Hindlimb muscle (tissue), 1 donor: ENCODE measurements around the gene RHOT1. TPM values are rescaled to one million over a fixed set of nuclear protein-coding genes. Genes with fewer than 3 reads are reported as not detected.
"Not testable (repeated sequence)": the region's sequence is repeated elsewhere in the genome, so short reads cannot be mapped to it uniquely, and the experiment has no call there.

Source experiments
- DNase-seq: peaks from one replicate; pipeline ENCODE4 v3.0.0-alpha.2; 2013
- polyA plus RNA-seq: library from polyadenylated mRNA; unstranded; fragments of 120-200 nt; gene quantifications from one replicate; pipeline ENCODE4 v1.2.1, GENCODE V29; 2013; ENCODE audit not compliant: insufficient read length

Gene RHOT1
- polyA plus RNA-seq, 1 donor, result 38.6 TPM

DNA sequence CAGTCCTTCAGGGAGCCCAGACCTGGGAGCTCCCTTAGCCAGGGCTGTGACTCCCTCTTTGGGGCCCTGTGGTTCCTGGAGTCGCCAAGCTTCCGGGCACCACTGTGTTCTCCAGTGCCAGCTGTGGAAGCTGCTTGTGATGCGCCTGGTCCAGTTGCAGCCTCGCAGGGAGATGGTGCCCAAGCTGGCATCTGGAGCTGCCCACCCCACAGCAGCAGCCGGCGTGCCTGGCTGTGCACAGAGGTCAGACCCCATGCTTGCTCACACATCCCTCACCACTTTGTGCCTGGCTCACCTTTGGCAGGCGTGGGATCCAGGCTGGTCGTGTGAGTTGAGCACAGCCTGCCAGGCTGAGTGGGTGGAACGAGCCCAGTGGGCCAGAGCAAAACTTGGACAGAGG lies 18.2 kb downstream of the RHOT1 start:
- no peak for DNase-seq

DNA sequence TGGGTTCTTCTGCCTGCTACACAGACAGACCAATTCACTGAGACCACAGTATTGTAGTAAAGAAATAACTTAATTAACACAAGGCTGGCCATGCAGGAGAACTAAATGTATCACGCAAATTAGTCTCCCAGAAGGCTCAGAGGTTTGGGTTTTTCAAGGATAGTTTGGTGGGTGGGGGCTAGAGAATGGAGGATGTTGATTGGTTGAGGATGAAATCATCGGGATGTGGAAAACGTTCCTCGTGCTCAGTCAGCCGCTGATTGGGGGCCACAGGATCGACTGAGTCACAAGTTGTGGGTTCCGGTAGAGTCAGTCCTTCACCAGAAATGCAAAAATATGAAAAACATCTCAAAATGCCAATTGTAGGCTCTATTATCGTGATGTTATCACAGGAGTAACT lies 18.7 kb downstream of the RHOT1 start:
- no peak for DNase-seq

DNA sequence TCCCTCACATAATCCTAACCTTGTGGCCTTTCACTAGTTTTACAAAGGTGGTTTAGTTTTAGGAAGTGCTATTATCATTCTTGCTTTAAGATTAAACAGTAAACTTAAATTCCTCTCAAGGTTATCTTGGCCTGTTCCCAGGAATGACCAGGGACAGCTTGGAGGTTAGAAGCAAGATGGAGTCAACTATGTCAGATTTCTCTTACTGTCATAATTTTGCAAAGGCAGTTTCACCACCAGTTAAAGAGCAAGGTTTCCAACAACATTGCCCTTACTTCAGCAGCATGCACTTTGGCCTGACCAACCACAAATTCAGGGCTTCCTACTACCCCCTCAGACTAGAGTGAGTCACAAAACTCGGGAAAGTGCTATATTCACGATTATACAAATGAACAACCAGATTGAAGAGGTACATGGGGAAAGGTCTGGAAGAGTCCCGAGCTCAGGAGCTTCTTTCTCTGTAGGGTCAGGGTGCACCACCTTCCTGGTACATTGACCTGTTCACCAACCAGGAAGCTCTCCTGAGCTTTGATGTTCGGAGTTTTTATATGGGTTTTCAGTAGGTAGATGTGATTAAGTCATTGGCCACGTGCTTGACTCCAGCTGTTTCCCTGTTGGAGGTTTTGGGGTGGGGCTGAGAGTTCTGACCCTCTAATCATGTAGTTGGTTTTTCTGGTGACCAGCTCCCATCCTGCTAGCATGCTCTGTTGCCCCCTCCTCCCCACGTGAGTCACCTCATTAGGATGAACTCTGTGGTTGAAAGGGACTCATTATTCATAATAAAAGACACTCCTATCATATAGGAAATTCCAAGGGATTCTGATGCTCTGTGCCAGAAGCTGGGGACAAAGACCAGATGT lies 19.4 kb downstream of the RHOT1 start:
- no peak for DNase-seq

DNA sequence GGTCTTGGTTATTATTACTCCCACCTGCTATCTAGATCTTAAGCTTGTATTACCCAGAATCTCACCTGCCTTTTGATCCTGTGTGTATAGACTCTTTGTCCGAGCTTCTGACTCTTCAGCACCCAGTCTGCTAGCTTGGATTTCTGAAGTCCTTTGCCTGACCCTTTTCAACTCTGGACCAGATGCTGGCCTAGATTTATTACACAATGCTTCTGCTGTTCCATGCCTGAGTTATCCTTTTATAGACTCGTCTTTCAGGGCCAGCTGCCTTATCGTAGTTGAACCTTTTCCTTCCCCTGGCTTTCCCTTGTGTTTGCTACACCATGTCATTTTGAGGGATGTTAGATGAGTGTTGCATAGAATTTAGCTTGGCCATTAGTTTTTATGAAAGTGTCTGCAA lies 32.6 kb downstream of the RHOT1 start:
- DNase-seq, result no peak

- DNase-seq, result not testable (repeated sequence)
Measured at GRCh38 chr17:32178679-32179078, 36.4 kb downstream of the RHOT1 start.

DNA sequence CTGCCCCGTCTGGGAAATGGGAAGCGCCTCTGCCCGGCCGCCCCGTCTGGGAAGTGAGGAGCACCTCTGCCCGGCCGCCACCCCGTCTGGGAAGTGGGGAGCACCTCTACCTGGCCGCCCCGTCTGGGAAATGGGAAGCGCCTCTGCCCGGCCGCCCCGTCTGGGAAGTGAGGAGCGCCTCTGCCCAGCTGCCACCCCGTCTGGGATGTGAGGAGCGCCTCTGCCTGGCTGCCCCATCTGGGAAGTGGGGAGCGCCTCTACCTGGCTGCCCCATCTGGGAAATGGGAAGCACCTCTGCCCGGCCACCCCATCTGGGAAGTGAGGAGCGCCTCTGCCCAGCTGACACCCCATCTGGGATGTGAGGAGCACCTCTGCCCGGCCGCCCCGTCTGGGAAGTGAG lies 36.8 kb downstream of the RHOT1 start:
- DNase-seq, result not testable (repeated sequence)

DNA sequence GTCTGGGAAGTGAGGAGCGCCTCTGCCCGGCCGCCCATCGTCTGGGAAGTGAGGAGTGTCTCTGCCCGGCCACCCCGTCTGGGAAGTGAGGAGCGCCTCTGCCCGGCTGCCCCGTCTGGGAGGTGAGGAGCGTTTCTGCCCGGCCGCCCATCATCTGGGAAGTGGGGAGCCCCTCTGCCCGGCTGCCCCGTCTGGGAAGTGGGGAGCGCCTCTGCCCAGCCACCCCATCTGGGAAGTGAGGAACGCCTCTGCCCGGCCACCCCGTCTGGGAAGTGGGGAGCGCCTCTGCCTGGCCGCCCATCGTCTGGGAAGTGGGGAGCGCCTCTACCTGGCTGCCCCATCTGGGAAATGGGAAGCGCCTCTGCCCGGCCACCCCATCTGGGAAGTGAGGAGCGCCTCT lies 37.2 kb downstream of the RHOT1 start:
- DNase-seq, result not testable (repeated sequence)

DNA sequence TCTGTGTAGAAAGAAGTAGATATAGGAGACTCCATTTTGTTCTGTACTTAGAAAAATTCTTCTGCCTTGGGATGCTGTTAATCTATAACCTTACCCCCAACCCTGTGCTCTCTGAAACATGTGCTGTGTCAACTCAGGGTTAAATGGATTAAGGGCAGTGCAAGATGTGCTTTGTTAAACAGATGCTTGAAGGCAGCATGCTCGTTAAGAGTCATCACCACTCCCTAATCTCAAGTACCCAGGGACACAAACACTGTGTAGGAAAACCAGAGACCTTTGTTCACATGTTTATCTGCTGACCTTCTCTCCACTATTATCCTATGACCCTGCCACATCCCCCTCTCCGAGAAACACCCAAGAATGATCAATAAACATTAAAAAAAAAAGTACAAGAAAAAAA lies 38.0 kb downstream of the RHOT1 start:
- DNase-seq, result not testable (repeated sequence)

- DNase-seq, result no peak
Measured at GRCh38 chr17:32185875-32186274, 43.6 kb downstream of the RHOT1 start.

GRCh38 chr17:32187271-32187670 lies 45.0 kb downstream of the RHOT1 start:
- no peak for DNase-seq

GRCh38 chr17:32189343-32189742 lies 47.0 kb downstream of the RHOT1 start:
- no peak for DNase-seq

- DNase-seq, result no peak
Measured at GRCh38 chr17:32191306-32191705, 49.0 kb downstream of the RHOT1 start.

GRCh38 chr17:32192379-32192778 lies 50.1 kb downstream of the RHOT1 start:
- no peak for DNase-seq

DNA sequence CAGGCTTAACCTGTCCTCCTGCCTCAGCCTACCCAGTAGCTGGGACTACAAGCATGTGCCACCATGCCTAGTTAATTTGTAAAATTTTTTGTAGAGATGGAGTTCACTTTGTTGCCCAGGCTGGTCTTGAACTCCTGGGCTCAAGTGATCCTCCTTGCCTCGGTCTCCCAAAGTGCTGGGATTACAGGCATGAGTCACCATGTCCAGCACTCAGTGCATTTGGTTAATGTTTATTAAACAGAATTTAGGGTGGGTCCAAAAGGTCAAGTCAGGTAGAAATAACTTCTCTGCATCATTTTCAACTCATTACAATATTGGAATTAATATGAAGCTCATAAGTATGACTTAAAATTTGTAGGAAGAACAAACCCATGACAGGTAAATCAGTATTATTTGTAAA lies 55.7 kb downstream of the RHOT1 start:
- DNase-seq, result no peak

DNA sequence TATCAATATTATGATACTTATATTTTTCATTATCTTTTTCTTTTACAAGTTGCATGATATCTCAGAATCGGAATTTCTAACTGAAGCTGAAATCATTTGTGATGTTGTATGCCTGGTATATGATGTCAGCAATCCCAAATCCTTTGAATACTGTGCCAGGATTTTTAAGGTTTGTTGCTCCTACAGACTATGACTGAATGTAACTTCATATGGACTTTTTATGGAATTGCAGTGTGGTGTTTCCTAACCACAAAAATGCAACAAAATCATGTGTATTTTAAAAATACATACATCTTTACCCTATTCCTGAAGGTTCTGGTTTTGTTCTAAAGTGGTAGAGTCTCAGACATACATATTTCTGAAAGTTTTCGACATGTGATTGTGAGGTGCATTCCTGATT lies 64.6 kb downstream of the RHOT1 start:
- DNase-seq, result no peak

- no peak for DNase-seq
Measured at GRCh38 chr17:32208436-32208835, 66.1 kb downstream of the RHOT1 start.

DNA sequence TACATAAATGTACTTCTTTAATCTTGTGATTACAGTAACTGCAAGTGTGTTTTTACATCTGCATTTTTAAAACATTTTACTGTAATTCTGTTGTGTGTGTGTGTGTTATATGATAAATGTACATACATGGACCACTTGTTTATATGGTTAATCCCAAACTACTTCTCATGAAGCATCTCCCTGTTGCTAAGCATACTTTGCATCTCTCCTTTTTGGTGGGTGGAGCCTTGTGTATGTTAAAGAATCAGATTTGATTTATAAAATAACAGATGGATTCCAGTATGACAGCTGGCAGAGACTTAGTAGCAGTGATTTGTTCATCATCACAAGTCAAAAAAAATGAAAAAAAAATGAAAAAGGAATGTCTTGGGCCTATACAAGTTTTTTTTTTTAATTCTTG lies 67.3 kb downstream of the RHOT1 start:
- DNase-seq, result no peak

GRCh38 chr17:32211671-32212070 lies 69.4 kb downstream of the RHOT1 start:
- DNase-seq, result no peak

GRCh38 chr17:32215696-32216095 lies 73.4 kb downstream of the RHOT1 start:
- no peak for DNase-seq

- DNase-seq, result no peak
Measured at GRCh38 chr17:32222621-32223020, 80.3 kb downstream of the RHOT1 start.

GRCh38 chr17:32223703-32224102 lies 81.4 kb downstream of the RHOT1 start:
- DNase-seq, result no peak

DNA sequence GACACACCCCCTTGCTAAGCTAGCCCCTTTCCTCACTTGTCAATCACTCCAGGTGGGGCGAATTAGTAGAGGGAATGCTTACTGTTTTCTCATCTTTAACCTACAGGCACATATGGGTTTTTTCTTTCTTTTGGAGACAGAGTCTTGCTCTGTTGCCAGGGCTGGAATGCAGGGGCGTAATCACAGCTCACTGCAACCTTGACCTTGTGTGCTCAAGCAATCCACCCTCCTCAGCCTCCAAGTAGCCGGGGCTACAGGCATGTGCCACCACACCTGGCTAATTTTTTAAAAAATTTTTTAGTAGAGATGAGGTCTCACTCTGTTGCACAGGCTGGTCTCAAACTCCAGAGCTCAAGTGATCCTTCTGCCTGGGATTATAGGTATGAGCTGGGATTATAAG lies 84.6 kb downstream of the RHOT1 start:
- DNase-seq, result no peak

DNA sequence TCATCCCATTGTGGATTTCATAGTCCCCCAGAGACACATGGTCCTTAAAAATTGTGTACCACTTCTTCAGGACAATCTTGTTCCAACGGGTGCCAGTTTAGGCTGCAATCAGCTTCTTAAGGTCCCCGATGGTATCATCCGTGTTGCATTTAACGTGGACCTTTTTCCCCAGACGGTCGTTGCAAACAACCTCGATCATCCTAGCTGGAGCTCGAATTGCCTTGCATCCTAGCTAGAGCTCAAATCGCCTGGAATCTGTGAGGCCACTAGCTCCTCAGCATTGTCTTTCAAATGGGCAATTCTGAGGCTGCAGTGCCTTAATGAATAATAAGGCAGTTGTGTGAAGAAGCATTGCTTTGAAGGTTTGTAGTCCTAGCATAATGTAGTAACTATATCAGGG lies 85.6 kb downstream of the RHOT1 start:
- DNase-seq, result no peak

DNA sequence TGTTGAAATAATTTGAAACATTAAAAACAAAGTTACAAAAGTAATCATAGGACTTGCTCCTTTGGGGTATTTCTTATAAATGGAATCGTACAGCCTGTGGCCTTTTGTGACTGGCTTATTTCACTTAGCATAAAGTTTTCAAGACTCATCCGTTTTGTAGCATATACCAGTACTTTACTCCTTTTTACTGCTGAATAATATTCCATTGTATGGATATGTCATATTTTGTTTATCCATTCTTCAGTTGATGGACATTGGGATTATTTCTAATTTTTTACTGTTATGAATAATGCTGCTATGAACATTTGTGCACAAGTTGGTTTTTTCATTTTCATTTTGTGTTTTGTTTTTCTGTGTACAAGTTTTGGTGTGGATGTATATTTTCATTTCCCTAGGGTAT lies 93.3 kb downstream of the RHOT1 start:
- DNase-seq, result no peak

- DNase-seq, result no peak
Measured at GRCh38 chr17:32239456-32239855, 97.2 kb downstream of the RHOT1 start.
